GM19395 (cell line): ENCODE results near the gene RADIL.
"Not testable (repeated sequence)": the region's sequence is repeated elsewhere in the genome, so short reads cannot be mapped to it uniquely, and the experiment has no call there.

ENCODE experiments used
- ATAC-seq: cut with Tn5 transposase; IDR thresholded peaks from one replicate; pipeline ENCODE4 v1.9.1; 2021; ENCODE audit warnings: mild to moderate bottlenecking, moderate library complexity; ENCODE audit not compliant: unreplicated experiment

RADIL gene

GRCh38 chr7:4815609-4816418, 67.7 kb downstream of the RADIL start:
- ATAC-seq, result no peak

DNA sequence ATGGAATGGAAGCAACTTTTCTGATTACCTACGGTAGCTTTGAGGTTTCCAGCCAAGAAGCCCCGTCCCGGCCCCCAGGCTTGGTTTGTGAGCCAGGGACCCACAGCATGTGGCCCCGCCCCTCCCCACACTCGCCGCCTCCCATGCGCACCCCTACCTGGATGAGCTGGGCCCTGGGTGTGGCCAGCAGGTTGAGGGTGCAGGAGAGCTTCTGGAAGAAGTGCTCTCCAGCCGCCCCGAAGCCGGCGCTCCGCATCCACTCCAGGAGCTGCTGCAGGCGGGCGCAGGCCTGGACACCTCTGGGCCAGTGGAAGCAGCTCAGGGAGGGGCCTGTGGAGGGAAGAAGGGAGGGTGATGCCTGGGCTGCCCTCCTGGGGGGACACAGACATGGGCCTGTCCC, 68.4 kb downstream of the RADIL start:
- ATAC-seq, result no peak

GRCh38 chr7:4814433-4814832, 69.1 kb downstream of the RADIL start:
- ATAC-seq, result no peak

GRCh38 chr7:4809666-4810065, 73.8 kb downstream of the RADIL start:
- ATAC-seq, result no peak

DNA sequence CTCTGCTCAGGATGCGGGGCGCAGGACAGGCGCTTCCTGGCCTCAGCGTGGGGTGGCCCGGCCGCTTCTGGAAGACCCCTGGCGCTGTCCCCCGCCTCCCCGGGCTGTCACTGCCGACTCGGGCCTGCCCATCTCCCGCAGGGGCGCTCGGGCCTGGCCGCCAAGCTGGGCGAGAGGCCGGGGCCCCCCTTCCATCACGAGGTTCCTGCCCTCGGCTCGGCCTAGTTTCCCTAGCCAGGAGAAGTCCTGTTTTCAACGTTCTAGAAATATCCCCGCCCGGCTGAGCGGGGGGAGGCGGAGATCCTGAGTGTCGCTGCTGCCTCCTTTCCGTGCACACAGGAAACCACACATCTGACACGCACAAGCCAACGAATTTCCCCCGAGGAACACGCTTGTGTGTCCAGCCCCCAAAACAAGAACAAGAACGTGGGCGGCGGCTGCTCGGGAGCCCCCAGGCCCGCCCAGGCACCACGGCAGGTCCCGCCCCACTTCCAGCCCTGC, 74.4 kb downstream of the RADIL start:
- no peak for ATAC-seq

DNA sequence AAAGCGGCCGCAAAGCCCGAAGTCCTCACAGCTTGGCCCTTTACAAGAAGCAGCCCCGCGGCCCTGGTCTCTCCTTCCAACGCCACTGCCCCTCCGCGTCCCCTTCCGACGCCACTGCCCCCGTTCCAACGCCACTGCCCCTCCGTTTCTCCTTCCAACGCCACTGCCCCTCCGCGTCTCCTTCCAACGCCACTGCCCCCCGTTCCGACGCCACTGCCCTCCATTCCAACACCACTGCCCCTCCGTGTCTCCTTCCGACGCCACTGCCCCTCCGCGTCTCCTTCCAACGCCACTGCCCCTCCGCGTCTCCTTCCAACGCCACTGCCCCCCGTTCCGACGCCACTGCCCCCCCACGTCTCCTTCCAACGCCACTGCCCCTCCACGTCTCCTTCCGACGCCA, 75.0 kb downstream of the RADIL start:
- no peak for ATAC-seq

GRCh38 chr7:4808026-4808425, 75.5 kb downstream of the RADIL start:
- no peak for ATAC-seq

DNA sequence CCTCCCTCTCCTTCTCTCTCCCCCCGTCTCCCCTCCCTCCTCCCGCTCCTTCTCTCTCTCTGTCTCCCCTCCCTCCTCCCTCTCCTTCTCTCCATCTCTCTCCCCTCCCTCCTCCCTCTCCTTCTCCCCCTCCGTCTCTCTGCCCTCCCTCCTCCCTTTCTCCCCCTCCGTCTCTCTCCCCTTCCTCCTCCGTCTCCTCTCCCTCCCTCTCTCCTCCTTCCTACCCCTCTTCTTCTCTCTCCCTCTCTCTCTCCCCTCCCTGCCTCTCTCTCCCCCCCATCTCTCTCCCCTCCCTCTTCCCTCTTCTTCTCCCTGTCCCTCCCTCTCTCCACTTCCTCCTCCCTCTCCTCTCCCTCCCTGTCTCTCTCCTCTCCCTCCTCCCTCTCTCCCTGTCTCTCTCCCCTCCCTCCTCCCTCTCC, 75.9 kb downstream of the RADIL start:
- ATAC-seq, result no peak

GRCh38 chr7:4806983-4807597, 76.4 kb downstream of the RADIL start:
- no peak for ATAC-seq

DNA sequence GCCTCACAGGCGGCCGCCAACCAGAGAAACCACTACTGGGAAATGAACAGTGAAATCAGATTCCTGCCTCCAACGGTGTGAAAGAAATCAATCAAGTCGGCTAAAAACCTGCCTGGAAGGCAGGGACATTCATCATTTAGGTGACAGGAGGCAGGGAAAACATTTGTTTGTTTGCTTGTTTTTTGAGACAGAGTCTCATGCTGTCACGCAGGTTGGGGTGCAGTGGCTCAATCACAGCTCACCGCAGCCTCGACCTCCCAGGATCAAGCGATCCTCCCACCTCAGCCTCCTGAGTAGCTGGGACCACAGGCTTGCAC, 77.6 kb downstream of the RADIL start:
- no peak for ATAC-seq

DNA sequence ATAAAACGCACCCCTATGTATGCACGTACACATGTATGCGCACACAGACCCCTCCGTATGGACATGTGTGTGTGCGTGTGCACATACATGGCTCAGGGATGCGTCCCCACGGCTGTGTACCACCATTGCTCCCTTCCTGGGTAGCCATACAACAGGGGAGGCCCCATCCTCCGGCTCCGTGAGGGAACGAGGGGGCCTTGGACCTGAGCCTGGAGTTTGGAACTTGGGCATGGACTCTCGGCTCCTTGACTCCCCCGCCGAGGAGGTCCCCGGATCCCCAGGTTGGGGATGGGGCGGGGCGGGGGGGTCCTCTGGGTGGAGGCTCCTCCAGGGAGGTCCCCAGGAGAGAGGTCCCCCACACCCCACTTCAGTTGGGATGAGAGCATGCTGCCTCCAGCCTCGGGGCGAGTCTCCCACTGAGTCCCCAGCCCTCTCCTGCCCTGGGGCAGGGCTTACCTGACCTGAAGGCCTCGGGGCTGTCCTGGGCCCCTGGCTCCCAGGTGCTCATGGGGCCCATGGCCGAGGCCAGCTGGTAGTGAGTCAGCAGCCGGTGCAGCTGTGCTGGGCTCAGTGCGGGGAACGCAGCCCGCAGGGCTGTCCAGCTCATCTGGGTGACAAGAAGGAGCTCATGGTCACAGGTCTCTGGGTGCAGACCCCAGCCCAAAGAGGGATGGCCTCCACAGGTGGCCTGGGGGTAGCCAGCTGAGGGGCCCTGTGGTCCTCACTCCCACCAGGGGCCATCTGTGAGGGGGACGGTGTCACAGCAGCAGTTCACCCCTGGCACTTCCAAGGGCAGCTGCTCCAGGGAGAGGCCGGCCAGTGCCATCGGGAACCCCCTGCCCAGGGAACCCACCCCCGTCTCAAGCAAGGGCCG, 78.2 kb downstream of the RADIL start:
- no peak for ATAC-seq

DNA sequence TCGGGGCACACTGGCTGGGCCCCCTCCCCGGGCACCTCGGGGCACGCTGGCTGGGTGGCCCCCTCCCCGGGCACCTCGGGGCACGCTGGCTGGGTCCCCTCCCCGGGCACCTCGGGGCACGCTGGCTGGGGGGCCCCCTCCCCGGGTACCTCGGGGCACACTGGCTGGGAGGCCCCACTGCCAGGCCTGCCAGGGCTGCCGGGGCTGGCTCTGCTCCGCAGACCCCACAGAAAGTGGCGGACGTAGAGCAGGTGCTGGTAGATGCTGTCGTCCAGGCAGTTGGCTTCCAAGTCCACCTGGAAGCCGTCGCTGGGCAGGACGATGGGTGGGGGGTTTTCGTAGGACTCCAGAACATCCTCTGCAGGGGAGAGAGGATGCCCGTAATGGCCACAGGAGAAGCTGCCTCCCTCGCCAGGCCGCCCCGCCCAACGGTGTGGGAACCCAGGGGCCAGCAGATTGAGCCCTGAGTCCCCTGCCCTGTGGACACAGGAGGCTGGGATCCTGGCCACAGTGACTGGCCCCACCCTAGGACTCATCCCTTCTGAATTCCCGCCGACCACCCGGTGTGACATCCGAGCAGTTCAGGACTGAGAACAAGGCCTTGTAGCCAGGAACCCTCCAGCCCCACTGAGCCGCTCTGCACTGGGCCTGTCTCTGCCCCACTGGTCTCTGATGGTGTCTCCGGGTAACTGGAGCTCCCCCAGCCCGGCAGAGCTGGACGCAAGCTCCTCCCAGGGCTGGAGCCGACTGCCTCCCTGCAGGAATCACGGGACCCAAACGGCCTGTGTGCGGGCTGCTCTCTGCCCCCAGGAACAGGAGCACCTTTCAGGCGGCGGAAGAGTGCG, 79.9 kb downstream of the RADIL start:
- ATAC-seq, result no peak

DNA sequence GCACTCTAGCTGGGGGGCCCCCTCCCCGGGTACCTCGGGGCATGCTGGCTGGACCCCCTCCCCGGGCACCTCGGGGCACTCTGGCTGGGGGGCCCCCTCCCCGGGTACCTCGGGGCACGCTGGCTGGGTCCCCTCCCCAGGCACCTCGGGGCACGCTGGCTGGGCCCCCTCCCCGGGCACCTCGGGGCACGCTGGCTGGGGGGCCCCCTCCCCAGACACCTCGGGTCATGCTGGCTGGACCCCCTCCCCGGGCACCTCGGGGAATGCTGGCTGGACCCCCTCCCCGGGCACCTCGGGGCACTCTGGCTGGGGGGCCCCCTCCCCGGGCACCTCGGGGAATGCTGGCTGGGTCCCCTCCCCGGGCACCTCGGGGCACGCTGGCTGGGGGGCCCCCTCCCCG, 80.9 kb downstream of the RADIL start:
- not testable (repeated sequence) for ATAC-seq

DNA sequence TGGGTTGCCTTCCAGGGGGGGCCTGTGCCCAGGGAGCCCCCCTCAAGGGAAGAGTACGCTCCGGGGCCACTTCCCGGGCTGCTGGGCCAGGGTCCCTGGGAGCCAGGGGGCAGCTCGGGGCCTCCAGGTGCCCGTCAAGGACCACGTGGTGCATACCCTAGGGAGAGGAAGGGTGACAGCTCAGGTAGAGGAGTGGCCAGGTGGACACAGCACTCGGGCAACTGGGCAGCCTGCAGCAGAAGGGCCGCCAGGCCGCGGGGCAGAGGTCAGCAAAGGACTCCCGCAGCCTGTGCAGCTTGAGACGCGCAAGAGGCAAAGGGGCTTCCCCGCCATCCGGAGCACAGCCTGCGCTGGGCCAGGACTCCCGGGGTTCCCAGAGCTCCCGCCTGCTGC, 81.7 kb downstream of the RADIL start:
- no peak for ATAC-seq

GRCh38 chr7:4800926-4801838, 82.3 kb downstream of the RADIL start:
- no peak for ATAC-seq

GRCh38 chr7:4800487-4800886, 83.0 kb downstream of the RADIL start:
- no peak for ATAC-seq

DNA sequence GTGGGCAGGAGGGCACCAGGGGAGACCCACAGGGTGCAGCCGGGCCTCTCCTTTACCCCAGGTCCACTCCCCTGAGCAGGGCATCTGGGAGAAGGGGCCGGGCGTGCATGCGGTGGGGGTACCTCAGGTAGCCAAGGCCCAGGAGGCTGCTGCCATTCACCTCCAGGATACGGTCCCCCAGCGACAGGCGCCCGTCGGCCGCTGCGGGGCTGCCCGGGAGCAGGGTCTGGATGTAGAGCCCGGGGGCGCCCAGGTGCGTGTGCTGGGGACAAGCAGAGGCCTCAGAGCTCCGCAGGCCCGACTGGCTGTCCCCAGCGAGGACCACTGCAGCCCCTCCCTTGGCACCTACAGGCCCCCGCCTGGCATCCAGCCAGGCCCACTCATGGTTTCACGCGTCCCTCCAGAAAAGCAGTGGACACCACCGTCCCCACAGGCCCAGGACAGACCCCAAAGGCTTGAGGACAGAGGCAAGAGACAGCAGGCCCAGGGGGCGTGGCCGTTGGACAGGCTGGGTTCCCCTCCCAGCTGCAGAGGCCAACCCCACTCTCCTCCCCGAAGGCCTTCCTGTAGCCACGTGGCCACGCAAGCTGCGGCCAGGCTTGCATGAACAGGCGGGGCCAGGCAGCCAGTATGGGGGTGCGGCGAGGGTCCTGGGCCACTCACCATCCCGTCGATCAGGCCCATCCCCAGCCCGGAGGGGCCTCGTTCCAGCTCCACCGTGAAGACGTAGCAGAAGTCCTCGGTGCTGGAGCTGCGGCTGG, 83.8 kb downstream of the RADIL start:
- no peak for ATAC-seq

- no peak for ATAC-seq
Observed at GRCh38 chr7:4798706-4799235, 84.7 kb downstream of the RADIL start.
